ENCODE data around the gene IFITM1. TPM values are rescaled to one million over a fixed set of nuclear protein-coding genes. Genes with fewer than 3 reads are reported as not detected.

IFITM1 gene
- total and polyA plus RNA-seq, 2 of the 8 experiments (the other 6 are each of a cell fraction or from before 2014, with no cell fraction given): 394 to 1,464 TPM

DNA sequence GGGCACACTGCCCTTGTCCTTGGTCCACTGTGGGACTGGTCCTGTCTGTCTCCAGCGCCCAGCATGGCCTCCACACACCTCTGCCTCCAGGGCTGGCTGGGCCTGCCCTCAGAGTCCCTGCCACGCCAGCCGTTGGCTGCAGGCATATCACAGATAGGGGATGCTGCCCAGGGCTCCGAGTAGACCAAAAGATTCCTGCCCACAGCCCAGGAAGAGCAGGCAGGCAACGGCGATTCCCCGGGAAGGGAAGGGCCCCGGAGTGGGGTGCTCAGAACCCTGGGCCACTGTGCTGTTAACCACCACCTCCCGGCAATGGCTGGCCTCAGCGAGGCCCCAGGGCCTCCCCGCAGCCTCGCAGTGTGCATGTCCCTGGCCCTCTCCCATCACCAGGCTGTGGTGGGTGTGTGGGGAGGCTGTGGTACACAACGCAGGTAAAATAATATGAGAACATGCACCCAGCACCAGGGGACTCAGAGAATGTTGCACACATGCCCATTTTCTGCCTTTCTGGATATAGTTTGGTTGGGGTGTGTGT lies 16.7 kb upstream of the IFITM1 start:
- Histone ChIP-seq H2AFZ (ENCODE audit: low read length) (no peak overlapping the region), H3K23ac (ENCODE audit: insufficient read length) (no peak overlapping the region), H4K8ac (ENCODE audit: extremely low read depth, insufficient read depth, low read length) (no peak overlapping the region; the same call in none of the 2 replicates), H4K20me1 (replicated peaks in 1 of 2; ENCODE audit: control insufficient read depth in 1 of 2, insufficient read depth in 2 of 2, low read length in 2 of 2) (no peaks in the 10 kb centered on the region), H3K4me1 (replicated peaks in 1 of 4; ENCODE audit: control insufficient read depth in 3 of 4, insufficient read depth in 4 of 4, low read length in 3 of 4) (peaks cover 6 to 21% (median 12%) of the 10 kb centered on the region in 4 experiments), H3K36me3 (ENCODE audit: control insufficient read depth in 2 of 4, insufficient read depth in 4 of 4, low read length in 3 of 4) (peaks cover 3 to 26% (median 15%) of the 10 kb centered on the region in 4 experiments; a peak in 6 of 8 replicates), H2BK12ac (ENCODE audit: low read depth, low read length) (peak overlapping the region; percentile 39; the same call in 1 of the 2 replicates), H3K4me3 (ENCODE audit: extremely low read depth in 1 of 4, insufficient read depth in 2 of 4, low read depth in 3 of 4, low read length in 4 of 4) (no peak overlapping the region), H3K27ac (ENCODE audit: low read depth, low read length) (no peak overlapping the region), H3K79me2 (ENCODE audit: control insufficient read depth in 1 of 2, insufficient read depth in 2 of 2, low read length in 2 of 2) (no peaks in the 10 kb centered on the region), H3K56ac (replicated peaks; ENCODE audit: insufficient read length, low read depth, low read length) (no peak overlapping the region), H3K9me3 (ENCODE audit: insufficient read depth in 2 of 2, low read depth in 1 of 2, low read length in 1 of 2) (no peaks in the 10 kb centered on the region), H3K18ac (ENCODE audit: extremely low read depth, low read length) (peak overlapping the region; percentile 60; the same call in 1 of the 2 replicates), H4K91ac (replicated peaks; ENCODE audit: insufficient read length, low read length) (peak overlapping the region; percentile 30), H3K14ac (ENCODE audit: insufficient read length) (no peak overlapping the region), H2BK120ac (replicated peaks; ENCODE audit: low read depth, low read length) (no peak overlapping the region), H3K4me2 (ENCODE audit: insufficient read depth in 1 of 2, low read depth in 2 of 2, low read length in 2 of 2) (no peak overlapping the region), H3K79me1 (ENCODE audit: low read depth, low read length) (no peaks in the 10 kb centered on the region), H3K4ac (replicated peaks; ENCODE audit: insufficient read length, low read depth, low read length) (no peak overlapping the region), H2AK5ac (ENCODE audit: low read depth, low read length) (peak overlapping the region; percentile 88; the same call in 1 of the 2 replicates), H2BK5ac (ENCODE audit: low read depth, low read length) (peak overlapping the region; percentile 83; the same call in 1 of the 2 replicates), H4K5ac (ENCODE audit: insufficient read length, low read depth, low read length) (no peak overlapping the region), H3K27me3 (replicated peaks in 1 of 4; ENCODE audit: control insufficient read depth in 3 of 4, extremely low read depth in 1 of 4, insufficient read depth in 3 of 4, low read length in 3 of 4) (no peaks in the 10 kb centered on the region), H3K9ac (replicated peaks in 1 of 4; ENCODE audit: extremely low read depth in 1 of 4, low read depth in 3 of 4, low read length in 3 of 4) (no peak overlapping the region), H2BK15ac (ENCODE audit: low read length) (peak overlapping the region; percentile 88; the same call in 1 of the 2 replicates), H2BK20ac (ENCODE audit: low read length) (no peak overlapping the region), H3K23me2 (ENCODE audit: low read depth, low read length) (no peaks in the 10 kb centered on the region)
- 91% methylated on average over 13 of the region's 13 CpGs; no CpG with 5 or more reads in 1 of the 2 experiments for WGBS, 2 experiments (ENCODE audit: extremely low coverage in 1 of 2, insufficient coverage in 1 of 2, insufficient read length in 1 of 2, insufficient replicate concordance in 2 of 2, low coverage in 1 of 2, low lambda C conversion rate in 2 of 2, missing lambda C conversion rate in 1 of 2)
- DNase-seq (ENCODE audit: low read depth in 1 of 2, low spot score in 2 of 2) (no peak), FAIRE-seq (no peak)
- TF ChIP-seq SAP30 (IDR thresholded peaks at IDR 0.05; ENCODE audit: insufficient read depth, insufficient replicate concordance, low read length) (no peak), SUZ12 (IDR thresholded peaks at IDR 0.05; ENCODE audit: low read length) (no peak), RFX5 (IDR thresholded peaks at IDR 0.05; ENCODE audit: borderline replicate concordance, low read depth, low read length) (no peak), HDAC2 (IDR thresholded peaks at IDR 0.05; ENCODE audit: borderline replicate concordance in 1 of 2, low read depth in 2 of 2, low read length in 2 of 2) (no peak)
- TF ChIP-seq, protein P1, sequence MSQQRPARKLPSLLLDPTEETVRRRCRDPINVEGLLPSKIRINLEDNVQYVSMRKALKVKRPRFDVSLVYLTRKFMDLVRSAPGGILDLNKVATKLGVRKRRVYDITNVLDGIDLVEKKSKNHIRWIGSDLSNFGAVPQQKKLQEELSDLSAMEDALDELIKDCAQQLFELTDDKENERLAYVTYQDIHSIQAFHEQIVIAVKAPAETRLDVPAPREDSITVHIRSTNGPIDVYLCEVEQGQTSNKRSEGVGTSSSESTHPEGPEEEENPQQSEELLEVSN (IDR thresholded peaks at IDR 0.05): no peak
- CTCF ChIA-PET (ENCODE audit: partially characterized antibody): interaction anchor here (2.2 kb wide), 1 partner anchor 46 kb away, joined by 11 read pairs; no protein-coding TSS in a partner anchor
- POLR2A ChIA-PET (ENCODE audit: partially characterized antibody): interaction anchor here (1.5 to 5.2 kb wide), 2 partner anchors 12 to 65 kb away, joined by 4 to 51 read pairs; partner anchors contain the start of gene PGGHG
